A549 treated with GW870086 at 1 μM for 4 hours (cell line): ENCODE measurements around the gene SH3BGRL2. TPM values are rescaled to one million over a fixed set of nuclear protein-coding genes. Genes with fewer than 3 reads are reported as not detected.

Experiments
- total RNA-seq: library from RNA; stranded (reverse); fragments of 200-300 nt; extraction: Qiagen RNA extraction; gene quantifications from 5 replicates; pipeline ENCODE4 v1.2.3, GENCODE V29; 2022; ENCODE audit warnings: low read depth

SH3BGRL2 gene
- 0.25 to 0.41 TPM (median 0.34 TPM) in 5 replicates for total RNA-seq

DNA sequence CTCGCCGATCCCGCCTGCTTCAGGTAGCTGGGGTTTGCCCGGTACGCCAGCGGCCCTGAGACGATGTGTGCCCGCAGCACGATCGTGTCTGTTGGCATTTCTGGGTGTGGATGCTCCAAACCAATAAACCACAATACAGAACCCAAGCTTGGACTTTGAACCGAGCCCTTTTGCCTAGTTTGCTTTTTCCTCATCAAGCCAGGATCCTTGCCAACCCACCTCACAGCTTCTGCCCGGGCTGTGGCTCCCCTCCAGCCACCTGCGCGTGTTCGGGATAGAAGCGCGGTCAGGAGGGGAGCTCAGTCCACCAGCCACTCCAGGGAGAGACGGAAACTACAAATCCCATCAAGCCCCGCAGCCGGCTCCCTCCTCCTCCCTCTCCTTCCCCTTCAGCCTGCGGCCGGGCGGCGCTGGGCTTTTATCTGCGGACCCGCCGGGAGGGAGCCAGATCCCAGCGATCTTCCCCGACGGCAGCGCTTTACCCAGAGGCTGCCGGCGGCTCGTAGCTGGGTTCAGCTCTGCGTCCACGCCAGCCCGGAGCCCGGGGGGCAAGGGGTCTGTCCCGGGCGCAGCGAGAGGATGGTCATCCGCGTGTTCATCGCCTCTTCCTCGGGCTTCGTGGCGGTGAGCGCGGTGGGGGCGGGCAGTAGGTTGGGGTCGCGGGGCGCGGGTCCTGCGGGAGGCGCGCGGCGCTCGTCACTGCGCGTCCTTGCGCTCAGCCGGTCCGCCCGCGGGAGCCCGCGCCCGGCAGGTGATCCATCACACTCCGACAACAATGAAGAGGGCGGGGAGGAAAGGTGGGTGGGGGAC lies at the start of gene SH3BGRL2:
TSS of gene SH3BGRL2 (plus strand) at position 447 of the 810 bp plus-strand sequence. CDS start at position 580, 133 bp downstream.

Other genes with a start within 250 kb of the SH3BGRL2 start
- 0.43 to 0.84 TPM (median 0.79 TPM) in 5 replicates for gene LCA5, start 93.9 kb upstream of the SH3BGRL2 start, total RNA-seq